Measurements from ENCODE around the gene OR10A7. TPM values are rescaled to one million over a fixed set of nuclear protein-coding genes. Genes with fewer than 3 reads are reported as not detected.
"Not testable (repeated sequence)": the region's sequence is repeated elsewhere in the genome, so short reads cannot be mapped to it uniquely, and the experiment has no call there.

The OR10A7 gene
- total RNA-seq: not detected
- long read RNA-seq: 0 reads

GRCh38 chr12:55220725-55221124, at the start of gene OR10A7:
Gene OR10A7, plus strand, starts transcription at chr12:55221025. Its CDS starts 0 bp downstream, at chr12:55221025.
- no peak for TF ChIP-seq CTCF (IDR thresholded peaks at IDR 0.05; ENCODE audit: borderline replicate concordance)
- Histone ChIP-seq H3K27ac (replicated peaks) (no peak within 1 kb of the TSS), H3K4me1 (no peaks in the 10 kb centered on the region), H3K36me3 (no peaks in the 10 kb centered on the region), H3K9me3 (replicated peaks) (no peaks in the 10 kb centered on the region), H3K4me3 (no peak within 1 kb of the TSS), H3K27me3 (ENCODE audit: low read depth) (no peaks in the 10 kb centered on the region)
- intact Hi-C loops (cut with micrococcal nuclease): no loop called here
- DNase-seq: no peak

GRCh38 chr12:55171445-55171844, 49.4 kb upstream of the OR10A7 start:
- DNase-seq: no peak
- no peaks in the 10 kb centered on the region for H3K4me1 ChIP-seq
- no peaks in the 10 kb centered on the region for H3K9me3 ChIP-seq (replicated peaks)
- no peak overlapping the region for H3K27ac ChIP-seq (replicated peaks)
- no peak overlapping the region for H3K4me3 ChIP-seq
- H3K27me3 ChIP-seq (ENCODE audit: low read depth): peaks cover 6% of the 10 kb centered on the region
- no peaks in the 10 kb centered on the region for H3K36me3 ChIP-seq
- intact Hi-C loops (cut with micrococcal nuclease): no loop called here
- TF ChIP-seq CTCF (IDR thresholded peaks at IDR 0.05; ENCODE audit: borderline replicate concordance): no peak

- H3K4me1 ChIP-seq; H3K4me3 ChIP-seq; H3K36me3 ChIP-seq; H3K9me3 ChIP-seq (replicated peaks); H3K27me3 ChIP-seq (ENCODE audit: low read depth); intact Hi-C loops (cut with micrococcal nuclease); DNase-seq; H3K27ac ChIP-seq (replicated peaks): not testable (repeated sequence)
Measured at GRCh38 chr12:55171846-55172245, 49.0 kb upstream of the OR10A7 start.

- no peaks in the 10 kb centered on the region for H3K36me3 ChIP-seq
- H3K27me3 ChIP-seq (ENCODE audit: low read depth): no peaks in the 10 kb centered on the region
- TF ChIP-seq CTCF (IDR thresholded peaks at IDR 0.05; ENCODE audit: borderline replicate concordance): no peak
- H3K9me3 ChIP-seq (replicated peaks): no peaks in the 10 kb centered on the region
- DNase-seq: no peak
- no peak overlapping the region for H3K4me3 ChIP-seq
- intact Hi-C loops (cut with micrococcal nuclease): no loop called here
- no peaks in the 10 kb centered on the region for H3K4me1 ChIP-seq
- H3K27ac ChIP-seq (replicated peaks): no peak overlapping the region
Measured at GRCh38 chr12:55172686-55173085, 48.1 kb upstream of the OR10A7 start.

GRCh38 chr12:55173456-55173855, 47.4 kb upstream of the OR10A7 start:
- Histone ChIP-seq H3K4me3 (no peak overlapping the region), H3K9me3 (replicated peaks) (no peaks in the 10 kb centered on the region), H3K36me3 (no peaks in the 10 kb centered on the region), H3K27me3 (ENCODE audit: low read depth) (no peaks in the 10 kb centered on the region), H3K27ac (replicated peaks) (no peak overlapping the region), H3K4me1 (no peaks in the 10 kb centered on the region)
- no peak for TF ChIP-seq CTCF (IDR thresholded peaks at IDR 0.05; ENCODE audit: borderline replicate concordance)
- intact Hi-C loops (cut with micrococcal nuclease): no loop called here
- no peak for DNase-seq

- no peak overlapping the region for H3K27ac ChIP-seq (replicated peaks)
- intact Hi-C loops (cut with micrococcal nuclease): no loop called here
- no peak overlapping the region for H3K4me3 ChIP-seq
- no peak for DNase-seq
- H3K27me3 ChIP-seq (ENCODE audit: low read depth): no peaks in the 10 kb centered on the region
- no peaks in the 10 kb centered on the region for H3K9me3 ChIP-seq (replicated peaks)
- no peaks in the 10 kb centered on the region for H3K4me1 ChIP-seq
- no peaks in the 10 kb centered on the region for H3K36me3 ChIP-seq
- no peak for TF ChIP-seq CTCF (IDR thresholded peaks at IDR 0.05; ENCODE audit: borderline replicate concordance)
Measured at GRCh38 chr12:55188573-55188972, 32.3 kb upstream of the OR10A7 start.

All from left ventricle myocardium inferior (tissue), 1 donor.